ENCODE data around the gene ZNF567. TPM values are rescaled to one million over a fixed set of nuclear protein-coding genes. Genes with fewer than 3 reads are reported as not detected.

Gene ZNF567
- 16.0 TPM for polyA plus RNA-seq (2013, experiment 1 of 4)
- polyA plus RNA-seq (2013, experiment 2 of 4), result 20.6 TPM
- 15.6 TPM for polyA plus RNA-seq (2013, experiment 3 of 4)
- polyA plus RNA-seq (2013, experiment 4 of 4), result 18.1 TPM

DNA sequence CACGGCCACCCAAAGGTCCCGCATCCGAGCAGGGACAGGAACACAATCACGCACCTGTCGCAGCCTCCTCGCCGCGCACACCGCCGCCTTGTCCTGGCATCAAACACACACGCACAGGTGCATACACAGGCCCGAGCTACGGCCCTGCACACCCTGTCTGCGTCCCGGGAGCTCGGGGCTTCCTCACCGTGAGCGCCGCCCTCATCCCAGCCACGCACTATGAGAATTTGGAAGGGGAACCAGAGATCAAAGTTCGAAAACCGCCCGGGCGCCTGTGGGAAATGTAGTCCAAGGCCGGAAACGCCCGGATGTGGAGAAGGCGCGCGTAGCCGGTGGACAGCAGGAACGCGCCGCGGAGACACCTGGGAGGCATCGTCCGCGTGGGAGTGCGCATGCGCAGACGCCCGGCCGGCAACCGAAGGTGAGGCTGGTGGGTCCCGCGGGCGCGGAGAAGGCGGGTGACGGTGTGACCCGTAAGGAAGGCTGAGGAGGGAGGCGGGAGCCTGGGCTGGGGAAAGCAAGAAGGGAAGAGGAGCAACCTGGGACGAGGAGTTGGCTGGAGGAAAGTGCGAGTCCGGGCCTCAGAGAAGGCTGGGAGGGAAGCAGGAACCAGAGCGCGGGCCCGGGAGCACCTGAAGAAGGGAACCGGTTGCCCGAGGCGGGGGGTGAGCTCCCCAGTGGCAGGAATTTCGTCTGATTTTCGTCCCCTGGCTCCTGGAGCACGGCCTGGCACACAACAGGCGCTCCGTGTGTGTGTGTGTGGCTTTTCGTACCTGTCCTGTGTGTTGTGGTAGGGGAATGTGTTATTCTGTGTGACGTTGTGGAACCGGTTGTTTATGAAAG lies at the start of gene ZNF567:
ZNF567 (plus strand) TSS at position 399 of the 843 bp plus-strand sequence. CDS start 7,256 bp downstream, outside the sequence.
- Histone ChIP-seq H3K27ac (ENCODE audit: insufficient read depth, low read depth, low read length, poor library complexity, severe bottlenecking) (no peak within 1 kb of the TSS), H3K36me3 (ENCODE audit: control insufficient read depth, insufficient read depth, low read length) (peaks cover 35% of the 10 kb centered on the region), H3K27me3 (ENCODE audit: control insufficient read depth, insufficient read depth, low read length, poor library complexity, severe bottlenecking) (no peaks in the 10 kb centered on the region), H3K4me3 (ENCODE audit: insufficient read depth, low read depth, low read length) (peak within 1 kb of the TSS; percentile 84), H3K9me3 (ENCODE audit: control insufficient read depth, low read length) (peaks cover 8% of the 10 kb centered on the region), H3K4me1 (ENCODE audit: control insufficient read depth, insufficient read depth, low read length) (peaks cover 4% of the 10 kb centered on the region)
- 1% methylated on average over 69 of the region's 69 CpGs for WGBS, 2 experiments

DNA sequence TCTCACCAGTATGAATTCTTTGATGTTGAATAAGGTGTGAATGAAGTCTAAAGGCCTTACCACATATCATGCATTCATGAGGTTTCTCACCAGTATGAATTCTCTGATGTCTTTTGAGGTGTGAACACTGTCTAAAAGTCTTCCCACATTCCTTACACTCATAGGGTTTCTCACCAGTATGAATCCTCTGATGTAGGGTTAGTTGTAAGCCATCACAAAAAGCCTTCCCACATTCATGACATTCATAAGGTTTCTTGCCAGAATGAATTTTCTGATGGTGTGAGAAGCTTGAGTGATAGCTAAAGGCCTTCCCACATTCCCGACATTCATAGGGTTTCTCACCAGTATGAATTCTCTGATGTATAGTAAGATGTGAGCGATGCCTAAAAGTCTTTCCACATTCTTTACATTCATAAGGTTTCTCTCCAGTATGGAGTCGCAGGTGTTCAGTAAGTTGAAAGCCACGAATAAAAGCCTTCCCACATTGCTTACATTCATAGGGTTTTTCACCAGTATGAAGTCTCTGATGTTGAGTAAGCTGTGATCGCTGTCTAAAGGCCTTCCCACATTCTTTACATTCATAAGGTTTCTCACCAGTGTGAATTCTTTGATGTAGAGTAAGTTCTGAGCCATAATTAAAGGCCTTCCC lies 48.4 kb upstream of the ZNF567 start:
- WGBS, 2 experiments, result 95 to 100% methylated on average over 1 to 5 of the region's 5 CpGs
- Histone ChIP-seq H3K4me1 (ENCODE audit: control insufficient read depth, insufficient read depth, low read length) (no peaks in the 10 kb centered on the region), H3K36me3 (ENCODE audit: control insufficient read depth, insufficient read depth, low read length) (peaks cover 11% of the 10 kb centered on the region), H3K27me3 (ENCODE audit: control insufficient read depth, insufficient read depth, low read length, poor library complexity, severe bottlenecking) (no peaks in the 10 kb centered on the region), H3K9me3 (ENCODE audit: control insufficient read depth, low read length) (peaks cover 6% of the 10 kb centered on the region), H3K4me3 (ENCODE audit: insufficient read depth, low read depth, low read length) (no peak overlapping the region), H3K27ac (ENCODE audit: insufficient read depth, low read depth, low read length, poor library complexity, severe bottlenecking) (no peak overlapping the region)

- Histone ChIP-seq H3K27ac (ENCODE audit: insufficient read depth, low read depth, low read length, poor library complexity, severe bottlenecking) (no peak overlapping the region), H3K36me3 (ENCODE audit: control insufficient read depth, insufficient read depth, low read length) (peaks cover 18% of the 10 kb centered on the region), H3K4me1 (ENCODE audit: control insufficient read depth, insufficient read depth, low read length) (no peaks in the 10 kb centered on the region), H3K9me3 (ENCODE audit: control insufficient read depth, low read length) (no peaks in the 10 kb centered on the region), H3K27me3 (ENCODE audit: control insufficient read depth, insufficient read depth, low read length, poor library complexity, severe bottlenecking) (no peaks in the 10 kb centered on the region), H3K4me3 (ENCODE audit: insufficient read depth, low read depth, low read length) (no peak overlapping the region)
- 83% methylated on average over 1 of the region's 2 CpGs; no CpG with 5 or more reads in 1 of the 2 experiments for WGBS, 2 experiments
Observed at GRCh38 chr19:36646746-36647145, 40.7 kb upstream of the ZNF567 start.

GRCh38 chr19:36652958-36653357 lies 34.5 kb upstream of the ZNF567 start:
- H3K4me3 ChIP-seq (ENCODE audit: insufficient read depth, low read depth, low read length), result no peak overlapping the region
- H3K27me3 ChIP-seq (ENCODE audit: control insufficient read depth, insufficient read depth, low read length, poor library complexity, severe bottlenecking), result no peaks in the 10 kb centered on the region
- no peak overlapping the region for H3K27ac ChIP-seq (ENCODE audit: insufficient read depth, low read depth, low read length, poor library complexity, severe bottlenecking)
- H3K9me3 ChIP-seq (ENCODE audit: control insufficient read depth, low read length), result no peaks in the 10 kb centered on the region
- H3K4me1 ChIP-seq (ENCODE audit: control insufficient read depth, insufficient read depth, low read length), result no peaks in the 10 kb centered on the region
- 93 to 100% methylated on average over 1 of the region's 1 CpG for WGBS, 2 experiments
- peaks cover 54% of the 10 kb centered on the region for H3K36me3 ChIP-seq (ENCODE audit: control insufficient read depth, insufficient read depth, low read length)

DNA sequence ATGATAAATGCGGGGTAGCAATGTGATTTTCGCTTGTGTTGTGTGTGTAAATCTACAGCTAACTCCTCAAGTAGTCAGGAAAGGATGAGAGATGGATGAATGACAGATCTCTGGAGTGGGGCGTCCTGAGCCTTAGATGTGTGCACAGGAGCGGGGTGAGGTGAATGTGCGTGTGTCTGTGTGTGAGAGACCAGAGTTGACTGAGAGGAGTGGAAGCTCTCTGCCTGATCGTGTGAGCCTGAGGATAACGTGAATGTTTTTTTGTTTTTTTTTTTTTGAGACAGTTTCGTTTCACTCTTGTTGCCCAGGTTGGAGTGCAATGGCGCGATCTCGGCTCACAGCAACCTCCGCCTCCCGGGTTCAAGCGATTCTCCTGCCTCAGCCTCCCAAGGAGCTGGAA lies 21.6 kb upstream of the ZNF567 start:
- no peaks in the 10 kb centered on the region for H3K4me1 ChIP-seq (ENCODE audit: control insufficient read depth, insufficient read depth, low read length)
- peak overlapping the region; percentile 92 for H3K4me3 ChIP-seq (ENCODE audit: insufficient read depth, low read depth, low read length)
- H3K36me3 ChIP-seq (ENCODE audit: control insufficient read depth, insufficient read depth, low read length), result peaks cover 12% of the 10 kb centered on the region
- H3K27ac ChIP-seq (ENCODE audit: insufficient read depth, low read depth, low read length, poor library complexity, severe bottlenecking), result no peak overlapping the region
- no peaks in the 10 kb centered on the region for H3K9me3 ChIP-seq (ENCODE audit: control insufficient read depth, low read length)
- WGBS, 2 experiments, result 89 to 91% methylated on average over 14 of the region's 14 CpGs
- no peaks in the 10 kb centered on the region for H3K27me3 ChIP-seq (ENCODE audit: control insufficient read depth, insufficient read depth, low read length, poor library complexity, severe bottlenecking)

DNA sequence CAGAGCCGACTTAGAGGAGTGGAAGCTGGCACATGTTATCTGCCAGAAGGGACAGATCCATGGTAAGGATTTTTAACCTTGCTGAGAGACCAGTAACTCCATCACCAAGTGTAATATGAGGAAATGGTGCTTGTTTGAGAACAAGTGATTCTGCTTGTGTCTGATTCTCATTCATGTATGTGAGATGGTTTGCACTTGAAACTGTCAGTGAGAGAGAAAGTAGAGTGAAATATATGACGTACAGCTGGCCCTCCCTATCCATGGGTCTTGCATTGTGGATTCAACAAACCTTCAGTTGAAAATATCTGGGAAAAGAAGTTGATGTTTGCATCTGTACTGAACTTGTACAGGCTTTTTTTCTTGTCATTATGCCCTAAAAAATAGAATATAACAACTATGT lies 18.8 kb upstream of the ZNF567 start:
- H3K27me3 ChIP-seq (ENCODE audit: control insufficient read depth, insufficient read depth, low read length, poor library complexity, severe bottlenecking), result no peaks in the 10 kb centered on the region
- no peaks in the 10 kb centered on the region for H3K4me1 ChIP-seq (ENCODE audit: control insufficient read depth, insufficient read depth, low read length)
- peaks cover 7% of the 10 kb centered on the region for H3K36me3 ChIP-seq (ENCODE audit: control insufficient read depth, insufficient read depth, low read length)
- WGBS, 2 experiments, result 93 to 98% methylated on average over 2 of the region's 2 CpGs
- H3K4me3 ChIP-seq (ENCODE audit: insufficient read depth, low read depth, low read length), result no peak overlapping the region
- no peak overlapping the region for H3K27ac ChIP-seq (ENCODE audit: insufficient read depth, low read depth, low read length, poor library complexity, severe bottlenecking)
- H3K9me3 ChIP-seq (ENCODE audit: control insufficient read depth, low read length), result no peaks in the 10 kb centered on the region

GRCh38 chr19:36672368-36672767 lies 15.0 kb upstream of the ZNF567 start:
- 87% methylated on average over 1 of the region's 1 CpG; no CpG with 5 or more reads in 1 of the 2 experiments for WGBS, 2 experiments
- no peaks in the 10 kb centered on the region for H3K9me3 ChIP-seq (ENCODE audit: control insufficient read depth, low read length)
- H3K36me3 ChIP-seq (ENCODE audit: control insufficient read depth, insufficient read depth, low read length), result no peaks in the 10 kb centered on the region
- no peak overlapping the region for H3K4me3 ChIP-seq (ENCODE audit: insufficient read depth, low read depth, low read length)
- no peaks in the 10 kb centered on the region for H3K4me1 ChIP-seq (ENCODE audit: control insufficient read depth, insufficient read depth, low read length)
- no peak overlapping the region for H3K27ac ChIP-seq (ENCODE audit: insufficient read depth, low read depth, low read length, poor library complexity, severe bottlenecking)
- no peaks in the 10 kb centered on the region for H3K27me3 ChIP-seq (ENCODE audit: control insufficient read depth, insufficient read depth, low read length, poor library complexity, severe bottlenecking)

- WGBS, 2 experiments, result 97% methylated on average over 2 of the region's 2 CpGs
- no peaks in the 10 kb centered on the region for H3K9me3 ChIP-seq (ENCODE audit: control insufficient read depth, low read length)
- no peaks in the 10 kb centered on the region for H3K4me1 ChIP-seq (ENCODE audit: control insufficient read depth, insufficient read depth, low read length)
- no peak overlapping the region for H3K4me3 ChIP-seq (ENCODE audit: insufficient read depth, low read depth, low read length)
- no peaks in the 10 kb centered on the region for H3K27me3 ChIP-seq (ENCODE audit: control insufficient read depth, insufficient read depth, low read length, poor library complexity, severe bottlenecking)
- H3K27ac ChIP-seq (ENCODE audit: insufficient read depth, low read depth, low read length, poor library complexity, severe bottlenecking), result no peak overlapping the region
- H3K36me3 ChIP-seq (ENCODE audit: control insufficient read depth, insufficient read depth, low read length), result peaks cover 4% of the 10 kb centered on the region
Observed at GRCh38 chr19:36674201-36674600, 13.2 kb upstream of the ZNF567 start.

DNA sequence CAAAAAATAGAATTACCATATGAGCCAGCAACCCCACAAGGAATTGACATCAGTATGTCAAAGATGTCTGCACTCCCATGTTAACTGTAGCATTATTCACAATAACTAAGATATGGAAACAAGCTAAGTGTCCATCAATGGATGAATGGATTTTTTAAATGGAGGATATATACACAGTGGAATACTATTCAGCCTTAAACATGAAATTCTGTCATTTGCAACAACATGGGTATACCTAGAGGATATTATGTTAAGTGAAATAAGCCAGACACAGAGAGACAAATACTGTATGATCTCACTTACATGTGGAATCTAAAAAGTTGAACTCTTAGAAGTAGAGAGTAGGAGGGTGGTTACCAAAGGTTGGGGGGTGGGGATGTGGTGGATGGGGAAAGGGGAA lies 8.0 kb upstream of the ZNF567 start:
- no peak overlapping the region for H3K27ac ChIP-seq (ENCODE audit: insufficient read depth, low read depth, low read length, poor library complexity, severe bottlenecking)
- peaks cover 8% of the 10 kb centered on the region for H3K36me3 ChIP-seq (ENCODE audit: control insufficient read depth, insufficient read depth, low read length)
- no peaks in the 10 kb centered on the region for H3K27me3 ChIP-seq (ENCODE audit: control insufficient read depth, insufficient read depth, low read length, poor library complexity, severe bottlenecking)
- H3K4me3 ChIP-seq (ENCODE audit: insufficient read depth, low read depth, low read length), result no peak overlapping the region
- H3K9me3 ChIP-seq (ENCODE audit: control insufficient read depth, low read length), result no peaks in the 10 kb centered on the region
- no peaks in the 10 kb centered on the region for H3K4me1 ChIP-seq (ENCODE audit: control insufficient read depth, insufficient read depth, low read length)

- Histone ChIP-seq H3K36me3 (ENCODE audit: control insufficient read depth, insufficient read depth, low read length) (peaks cover 19% of the 10 kb centered on the region), H3K9me3 (ENCODE audit: control insufficient read depth, low read length) (peaks cover 8% of the 10 kb centered on the region), H3K4me3 (ENCODE audit: insufficient read depth, low read depth, low read length) (no peak overlapping the region), H3K4me1 (ENCODE audit: control insufficient read depth, insufficient read depth, low read length) (peaks cover 4% of the 10 kb centered on the region), H3K27ac (ENCODE audit: insufficient read depth, low read depth, low read length, poor library complexity, severe bottlenecking) (no peak overlapping the region), H3K27me3 (ENCODE audit: control insufficient read depth, insufficient read depth, low read length, poor library complexity, severe bottlenecking) (no peaks in the 10 kb centered on the region)
- 86 to 92% methylated on average over 2 of the region's 2 CpGs for WGBS, 2 experiments
Observed at GRCh38 chr19:36685835-36686234, 1.6 kb upstream of the ZNF567 start.

Data from ectodermal cell (in vitro differentiated cells).